HG03045 (cell line): ENCODE measurements around the gene DHCR24.

Source experiments
- ATAC-seq: cut with Tn5 transposase; IDR thresholded peaks from one replicate; pipeline ENCODE4 v1.9.1; 2021; ENCODE audit warnings: mild to moderate bottlenecking, moderate library complexity; ENCODE audit not compliant: unreplicated experiment

DHCR24 gene

DNA sequence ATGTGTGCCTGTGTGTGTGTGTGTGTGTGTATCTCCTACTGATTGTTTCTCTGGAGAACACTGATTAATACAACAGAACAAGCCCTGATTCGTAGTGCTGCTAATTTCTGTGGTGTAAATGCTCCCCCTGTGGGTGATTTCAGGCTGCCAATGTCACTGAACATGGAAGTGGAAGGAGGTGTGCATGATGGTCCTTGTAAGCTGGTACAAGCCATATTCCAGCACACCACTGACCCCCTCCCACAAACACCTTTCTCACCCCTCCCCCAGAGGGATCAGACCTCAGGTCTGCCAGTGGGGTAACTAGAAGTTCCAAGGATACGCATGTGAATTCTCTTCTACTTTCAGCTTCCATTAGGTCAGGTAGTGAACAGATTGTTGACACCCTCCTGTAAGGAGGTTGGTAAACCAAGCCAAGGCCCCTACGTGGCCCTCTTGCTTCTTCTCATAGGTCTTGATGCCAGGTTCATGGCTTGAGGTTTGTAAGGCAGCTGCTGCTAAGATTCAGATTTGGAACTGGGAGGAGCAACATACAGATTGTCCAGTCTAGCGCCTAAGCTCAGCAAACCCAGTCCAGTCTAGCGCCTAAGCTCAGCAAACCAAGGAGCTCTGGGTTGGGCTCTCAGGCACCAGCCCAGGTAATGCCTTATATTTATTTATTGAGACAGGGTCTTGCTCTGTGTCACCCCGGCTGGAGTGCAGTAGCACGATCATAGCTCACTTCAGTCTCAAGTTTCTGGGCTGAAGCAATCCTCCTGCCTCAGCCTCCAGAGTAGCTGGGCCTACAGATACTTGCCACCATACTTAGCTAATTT, 38.7 kb downstream of the DHCR24 start:
- ATAC-seq = no peak

DNA sequence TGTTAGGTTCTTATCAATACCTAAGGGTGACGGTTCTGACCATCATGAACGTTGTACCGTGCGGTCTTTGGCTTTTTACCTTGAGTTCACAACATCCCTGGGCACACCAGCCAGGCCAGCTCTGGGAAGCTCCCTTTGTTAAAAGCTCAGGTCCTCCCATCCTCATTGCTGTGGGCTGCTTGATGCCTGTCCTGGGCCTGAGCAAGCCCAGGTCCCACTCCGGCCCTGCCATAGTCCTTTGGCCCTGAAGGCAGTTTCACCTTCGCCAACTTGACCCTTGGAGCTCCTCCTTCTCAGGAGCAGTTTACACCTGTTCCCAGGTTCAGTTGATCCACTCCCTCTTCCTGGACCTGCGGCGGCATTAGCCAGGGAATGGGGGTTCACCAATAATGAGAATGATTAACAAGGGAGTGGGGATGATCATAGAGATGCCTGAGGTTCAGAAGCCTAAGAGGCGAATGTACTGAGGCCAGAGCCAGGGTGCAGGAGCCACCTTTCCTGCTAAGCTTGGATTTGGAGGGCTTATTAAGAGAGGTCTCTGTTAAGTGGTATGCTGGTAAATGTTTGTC, 40.2 kb downstream of the DHCR24 start:
- ATAC-seq = no peak

DNA sequence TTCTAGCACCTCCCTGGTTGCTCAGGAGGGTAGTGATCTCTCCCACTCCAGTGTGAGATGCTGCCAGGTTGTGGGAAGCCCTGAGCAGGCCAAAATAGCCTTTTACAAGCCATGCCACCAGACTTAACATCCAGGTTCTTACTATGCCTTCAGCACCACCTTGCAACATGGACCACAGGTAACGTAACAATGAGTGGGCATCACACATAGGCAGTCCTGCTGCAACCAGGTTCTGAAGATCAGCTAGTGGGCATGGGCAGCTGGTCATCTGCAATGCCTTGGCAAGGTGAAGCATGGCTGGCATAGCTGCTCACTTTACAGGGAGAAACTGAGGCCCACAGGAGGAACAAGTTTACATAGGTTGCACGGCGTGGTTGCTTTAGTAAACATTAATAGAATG, 40.7 kb downstream of the DHCR24 start:
- ATAC-seq = no peak

DNA sequence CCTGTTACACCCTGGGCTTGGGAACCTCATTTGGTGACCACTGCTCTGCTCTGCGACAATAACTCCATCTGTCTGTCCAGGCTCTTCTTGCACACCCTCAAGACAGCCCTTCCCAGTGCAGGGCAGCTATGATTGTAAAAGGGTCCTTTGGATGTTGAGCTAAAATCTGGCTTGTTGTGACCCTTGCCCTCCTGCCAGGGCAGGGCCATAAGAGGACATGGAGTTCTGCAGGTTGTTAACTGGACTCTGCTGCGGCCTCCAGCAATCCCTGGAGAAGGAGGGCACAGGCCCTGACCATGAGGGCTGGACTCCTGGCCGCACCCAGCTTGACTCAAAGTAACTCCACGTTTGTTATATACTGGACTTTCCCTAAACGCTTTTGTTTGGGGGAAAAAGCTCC, 41.2 kb downstream of the DHCR24 start:
- no peak for ATAC-seq

DNA sequence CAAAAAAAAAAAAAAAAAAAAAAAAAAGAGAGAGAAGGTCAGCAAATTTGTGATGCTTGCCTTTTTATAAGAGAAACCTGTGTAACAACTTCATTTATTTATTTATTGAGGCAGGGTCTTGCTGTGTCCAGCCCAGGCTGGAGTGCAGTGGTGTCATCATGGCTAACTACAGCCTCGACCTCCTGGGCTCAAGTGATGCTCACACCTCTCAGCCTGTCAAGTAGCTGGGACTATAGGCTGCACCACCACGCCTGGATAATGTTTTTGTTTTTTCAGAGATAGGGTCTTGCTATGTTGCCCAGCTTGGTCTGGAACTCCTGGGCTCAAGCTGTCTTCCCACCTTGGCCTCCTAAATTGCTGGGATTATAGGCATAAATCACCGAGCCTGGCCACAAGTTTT, 42.4 kb downstream of the DHCR24 start:
- ATAC-seq = no peak

DNA sequence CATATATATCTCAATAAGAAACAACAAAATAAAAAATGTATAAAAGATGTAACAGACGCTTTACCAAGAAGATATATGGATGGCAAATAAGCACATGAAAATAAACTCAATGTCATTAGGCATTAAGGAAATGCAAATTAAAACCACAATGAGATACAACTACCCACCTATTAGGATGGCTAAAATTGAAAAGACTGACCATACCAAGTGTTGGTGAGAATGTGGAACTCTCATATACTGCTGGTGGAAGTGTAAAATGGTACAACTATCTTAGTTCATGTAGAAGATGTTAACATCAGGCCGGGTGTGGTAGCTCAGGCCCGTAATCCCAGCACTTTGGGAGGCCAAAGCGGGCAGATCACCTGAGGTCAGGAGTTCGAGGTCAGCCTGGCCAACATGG, 43.5 kb downstream of the DHCR24 start:
- no peak for ATAC-seq

DNA sequence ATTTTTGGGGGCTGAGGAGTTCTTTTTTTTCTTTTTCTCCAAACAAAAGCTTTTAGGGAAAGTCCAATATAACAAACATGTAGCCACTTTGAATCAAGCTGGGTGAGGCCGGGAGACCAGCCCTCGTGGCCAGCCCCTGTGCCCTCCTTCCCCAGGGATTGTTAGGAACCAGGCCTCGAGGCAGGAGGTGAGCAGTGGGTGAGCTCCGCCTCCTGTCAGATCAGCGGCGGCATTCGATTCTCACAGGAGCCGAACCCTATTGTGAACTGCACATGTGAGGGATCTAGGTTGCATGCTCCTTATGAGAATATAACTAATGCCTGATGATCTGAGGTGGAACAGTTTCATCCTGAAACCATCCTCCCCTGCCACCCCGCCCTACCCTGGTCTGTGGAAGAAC, 44.0 kb downstream of the DHCR24 start:
- no peak for ATAC-seq

DNA sequence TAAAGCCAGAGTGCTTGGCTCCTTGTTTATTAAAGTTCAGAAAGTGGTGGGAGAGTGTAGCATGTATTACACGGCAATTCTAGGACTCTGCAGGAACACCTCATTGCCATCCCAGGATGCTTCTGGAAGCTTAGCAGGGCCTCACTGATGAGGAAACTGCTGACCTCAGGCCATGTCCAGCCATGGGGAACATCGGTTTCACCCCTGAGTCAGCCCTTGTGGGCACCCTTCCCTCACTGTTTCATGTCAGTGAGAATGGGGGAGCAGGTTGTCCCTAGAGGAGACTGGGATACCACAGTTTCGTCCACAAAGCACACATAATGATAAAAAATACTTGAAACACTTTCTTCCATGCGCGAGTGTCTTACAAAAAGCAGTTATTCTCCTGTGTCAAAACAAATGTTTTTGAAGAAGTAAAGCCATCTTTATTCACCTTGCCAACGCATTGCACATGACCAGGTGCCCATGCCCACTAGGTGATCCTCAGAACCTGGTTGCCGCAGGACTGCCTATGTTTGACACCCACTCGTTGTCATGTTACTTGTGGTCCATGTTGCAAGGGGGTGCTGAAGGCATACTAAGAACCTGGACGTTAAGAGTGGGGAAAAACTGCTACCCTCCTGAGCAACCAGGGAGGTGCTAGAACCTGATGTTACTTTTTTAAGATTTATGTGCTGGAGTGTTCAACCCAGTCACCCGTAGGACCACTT, 44.6 kb downstream of the DHCR24 start:
- ATAC-seq = no peak

DNA sequence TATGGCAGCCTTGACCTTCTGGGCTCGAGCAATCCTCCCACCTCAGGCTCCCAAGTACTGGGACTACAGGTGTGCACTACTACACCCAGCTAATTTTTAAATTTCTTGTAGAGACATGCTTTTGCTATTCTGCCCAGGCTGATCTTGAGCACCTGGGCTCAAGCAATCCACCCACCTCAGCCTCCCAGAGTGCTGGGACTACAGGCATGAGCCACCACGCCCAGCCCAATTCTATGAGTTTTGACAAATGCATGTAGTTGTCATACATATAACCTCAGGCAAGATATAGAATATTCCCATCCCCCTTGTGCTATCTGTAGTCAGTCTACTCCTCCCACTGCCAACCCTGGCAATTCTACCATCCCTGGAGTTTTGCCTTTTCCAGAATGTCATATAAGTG, 47.2 kb downstream of the DHCR24 start:
- no peak for ATAC-seq

DNA sequence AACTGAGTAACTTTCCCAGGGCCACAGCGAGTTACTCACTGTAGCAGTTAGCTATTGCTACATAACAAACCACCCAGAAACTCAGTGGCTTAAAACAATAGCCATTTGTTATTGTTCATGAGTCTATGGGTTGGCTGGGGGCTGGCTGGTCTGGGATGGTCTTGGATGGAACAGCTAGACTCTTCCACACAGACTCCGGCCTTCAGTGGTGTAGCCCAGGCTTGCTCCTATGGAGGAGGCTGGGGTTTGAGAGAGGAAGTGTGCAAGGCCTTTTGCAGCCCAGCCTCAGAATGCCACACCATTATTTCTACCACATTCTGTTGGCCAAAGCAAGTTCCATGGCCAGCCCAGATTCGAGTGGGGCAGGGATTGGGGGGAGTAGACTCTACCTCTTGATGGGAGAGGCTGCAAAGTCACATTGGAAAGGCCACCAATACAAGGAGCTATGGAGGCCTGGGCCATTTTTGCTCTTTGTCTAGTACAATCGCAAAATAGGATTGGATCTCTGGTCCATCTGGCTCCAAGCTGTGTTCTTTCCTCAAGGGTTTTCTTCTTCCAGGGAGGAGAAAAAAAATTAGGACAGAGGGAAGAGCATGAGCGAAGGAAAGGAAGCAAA, 48.3 kb downstream of the DHCR24 start:
- ATAC-seq = no peak

DNA sequence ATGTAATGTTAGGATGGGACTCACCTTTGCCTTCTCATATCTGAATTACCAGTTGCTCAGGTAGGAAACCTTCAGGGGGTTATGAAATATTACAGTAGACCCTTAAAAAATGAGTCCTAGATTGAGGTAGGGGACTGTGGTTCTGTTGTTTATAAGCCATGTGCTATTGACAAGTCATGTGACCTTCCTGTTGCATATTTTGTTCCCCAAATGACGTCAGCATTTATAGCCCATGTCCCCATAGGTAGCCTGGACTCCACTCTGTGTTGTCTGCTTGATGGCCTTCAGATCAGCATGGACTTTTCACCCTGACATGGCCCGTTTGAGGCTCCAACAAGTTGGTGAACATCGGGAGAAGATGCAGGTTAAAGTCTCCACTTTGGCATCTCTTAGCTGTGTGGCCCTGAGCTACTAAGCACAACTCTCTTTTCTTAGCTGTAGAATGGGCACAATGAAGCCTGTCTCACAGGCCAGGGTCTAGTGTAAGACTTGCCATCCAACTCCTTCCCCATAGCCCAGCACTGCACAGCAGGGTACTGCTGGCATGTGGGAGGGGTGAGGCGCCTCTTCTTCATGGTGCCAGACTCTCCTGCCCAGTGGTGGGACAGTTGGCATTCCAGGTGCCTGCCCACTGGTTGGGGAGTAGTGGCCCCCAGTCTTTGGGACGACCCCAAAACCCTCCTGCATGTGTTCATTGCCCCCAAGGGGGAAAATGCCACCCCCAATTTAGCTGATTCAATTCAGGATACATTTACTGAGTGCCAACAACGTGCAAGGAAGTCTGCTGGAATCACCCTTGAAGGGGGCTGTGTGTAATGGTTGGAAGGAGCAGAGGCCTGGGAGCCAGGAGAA, 49.8 kb downstream of the DHCR24 start:
- no peak for ATAC-seq

DNA sequence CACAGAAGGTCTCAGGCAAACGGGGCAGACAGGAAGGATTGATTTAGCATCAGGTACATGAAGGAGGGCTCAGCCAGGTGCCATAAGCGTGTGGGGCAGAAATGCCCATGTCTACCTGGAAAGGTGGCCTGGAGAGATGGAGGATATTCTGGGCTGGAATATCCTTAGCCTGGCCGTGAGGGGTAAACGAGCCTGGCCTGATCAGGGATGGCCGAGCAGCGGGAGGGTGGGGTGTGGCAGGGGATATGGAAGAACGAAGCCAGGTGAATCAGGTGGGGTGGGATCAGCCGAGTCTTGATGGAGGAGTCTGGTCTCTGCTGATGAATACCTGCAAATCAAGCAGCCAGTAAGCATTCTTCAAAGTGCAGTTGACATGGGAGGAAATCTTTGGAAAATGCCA, 50.4 kb downstream of the DHCR24 start:
- ATAC-seq = no peak

DNA sequence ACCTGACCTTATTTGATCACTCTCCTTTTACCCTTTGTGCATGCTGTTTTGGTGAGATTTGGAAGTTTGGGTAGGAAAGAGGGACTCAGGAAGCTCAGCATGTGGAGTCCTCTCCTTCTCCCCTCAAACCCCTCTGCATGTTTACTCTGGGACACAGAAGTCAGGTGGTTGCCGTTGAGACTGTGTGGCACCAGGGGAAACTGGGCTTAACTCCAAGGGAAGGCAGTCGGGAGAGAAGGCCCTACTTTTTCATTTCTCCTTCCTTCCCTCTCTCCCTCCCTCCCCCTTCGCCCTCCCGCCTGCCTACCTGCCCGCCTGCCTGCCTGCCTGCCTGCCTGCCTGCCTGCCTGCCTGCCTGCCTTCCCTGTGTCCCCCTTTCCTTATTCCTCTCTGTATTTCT, 51.0 kb downstream of the DHCR24 start:
- no peak for ATAC-seq

DNA sequence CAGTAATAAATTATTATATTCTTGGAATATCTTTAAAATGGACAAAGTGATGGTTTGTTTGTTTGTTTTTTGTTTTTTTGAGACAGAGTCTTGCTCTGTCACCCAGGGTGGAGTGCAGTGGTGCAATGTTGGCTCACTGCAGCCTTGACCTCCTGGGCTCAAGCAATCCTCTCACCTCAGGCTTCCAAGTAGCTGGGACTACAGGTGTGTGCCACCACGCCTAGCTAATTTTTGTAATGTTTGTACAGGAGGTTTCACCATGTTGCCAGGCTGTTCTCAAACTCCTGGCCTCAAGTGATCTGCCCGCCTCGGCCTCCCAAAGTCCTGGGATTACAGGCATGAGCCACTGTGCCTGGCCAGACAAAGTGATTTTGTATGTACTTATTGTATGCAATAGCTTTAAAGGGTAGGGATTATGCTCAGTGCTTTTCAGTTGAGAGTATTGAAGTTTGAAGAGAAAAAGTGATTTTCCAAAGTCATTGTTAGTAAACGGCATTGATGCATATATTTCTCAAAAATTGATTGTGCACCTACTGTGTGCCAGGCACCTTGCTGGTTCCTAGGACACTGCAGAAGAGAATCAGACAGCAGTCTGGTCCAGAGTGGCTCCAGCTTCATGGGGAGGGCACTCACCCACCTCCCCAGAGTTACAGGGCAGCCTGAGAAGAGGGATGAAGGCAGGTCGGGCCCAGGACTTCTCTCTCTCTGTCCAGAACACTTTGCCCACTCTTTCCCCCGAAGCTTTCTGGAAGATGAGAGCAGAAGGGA, 51.7 kb downstream of the DHCR24 start:
- ATAC-seq = no peak

DNA sequence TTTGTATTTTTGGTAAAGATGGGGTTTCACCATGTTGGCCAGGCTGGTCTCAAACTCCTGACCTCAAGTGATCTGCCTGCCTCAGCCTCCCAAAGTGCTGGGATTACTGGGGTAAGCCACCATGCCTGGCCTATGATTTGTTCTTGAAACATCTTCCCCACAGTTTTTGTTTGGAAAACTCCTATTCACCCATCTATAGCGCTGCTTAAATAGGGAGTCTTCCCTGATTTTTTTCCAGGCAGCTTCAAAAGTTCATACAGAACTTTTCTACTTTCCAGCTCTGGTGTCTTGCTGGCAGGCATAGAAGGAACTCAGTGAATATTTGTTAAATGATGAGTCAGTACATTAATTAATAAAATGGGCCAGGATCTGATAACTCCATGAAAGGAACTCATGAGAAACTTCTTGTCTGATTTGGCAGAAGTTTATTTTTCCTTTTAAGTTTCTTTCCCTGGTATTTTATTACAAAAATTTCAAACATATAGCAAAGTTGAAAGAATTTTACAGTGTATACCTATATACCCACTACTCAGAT, 52.9 kb downstream of the DHCR24 start:
- no peak for ATAC-seq

DNA sequence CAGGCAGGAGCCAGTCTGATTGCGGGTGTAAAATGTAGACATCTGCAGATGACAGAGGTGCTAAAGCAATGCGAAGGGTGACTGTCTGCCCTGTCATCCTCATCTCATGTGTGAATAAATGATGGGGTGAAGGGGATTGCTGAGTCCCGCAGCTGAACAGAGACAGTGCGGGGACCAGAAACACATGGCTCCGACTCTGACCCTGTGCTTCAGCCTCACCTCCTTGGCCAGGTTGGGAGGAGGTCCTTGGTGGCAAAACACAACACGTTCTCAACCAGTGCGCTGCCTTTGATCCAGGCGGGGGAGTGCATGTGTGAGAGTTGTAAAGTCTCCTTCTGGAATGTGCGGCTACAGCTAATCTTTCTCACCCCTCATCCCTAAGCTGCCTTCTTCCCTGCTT, 53.9 kb downstream of the DHCR24 start:
- no peak for ATAC-seq

DNA sequence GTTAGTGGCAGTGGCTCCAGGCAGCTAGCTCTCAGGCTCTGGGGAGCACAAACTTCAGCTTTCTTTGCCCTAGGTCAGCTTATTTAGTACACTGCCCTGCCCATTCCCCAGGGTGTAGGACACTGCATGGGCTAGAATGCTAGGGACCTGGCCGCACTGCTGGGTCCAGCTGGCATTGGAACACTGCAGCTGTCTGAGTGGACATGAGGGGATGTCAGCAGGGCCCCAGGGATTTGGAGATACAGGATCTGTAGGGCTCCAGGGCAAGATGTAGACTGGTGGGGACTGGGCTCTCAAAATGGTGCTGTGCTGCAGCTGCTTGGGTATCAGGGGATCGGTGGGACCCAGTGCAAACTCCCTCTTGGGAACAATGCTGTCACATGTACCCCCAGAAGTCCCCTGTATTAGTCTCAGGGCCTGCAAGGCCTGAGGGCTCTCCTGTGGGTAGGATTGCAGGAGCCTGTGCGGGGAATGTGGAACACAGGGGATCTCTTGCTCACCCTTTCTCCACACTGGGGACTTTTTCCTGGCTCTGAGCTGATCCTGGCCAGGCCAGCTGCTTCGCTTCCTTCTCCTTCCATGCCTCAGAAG, 60.7 kb downstream of the DHCR24 start:
- ATAC-seq = no peak

DNA sequence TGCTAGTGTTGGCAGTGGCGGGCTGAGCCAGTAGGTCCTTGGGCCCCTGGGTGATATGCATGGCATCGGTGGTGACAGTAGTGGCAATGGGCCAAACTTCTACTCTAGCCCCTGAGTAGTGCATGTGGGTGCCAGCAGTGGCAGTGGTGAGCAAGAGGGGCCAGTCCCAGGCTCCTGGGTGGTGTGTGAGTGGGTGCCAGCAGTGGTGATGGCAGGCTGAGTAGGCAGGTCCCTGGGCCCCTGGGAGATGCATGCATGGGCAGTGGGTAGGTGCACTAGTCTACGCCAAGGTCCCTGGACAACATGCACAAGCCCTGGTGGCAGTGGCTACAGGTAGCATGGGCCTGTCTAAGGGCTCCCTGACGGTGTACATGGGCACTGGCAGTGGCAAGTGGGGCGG, 61.3 kb downstream of the DHCR24 start:
- no peak for ATAC-seq

DNA sequence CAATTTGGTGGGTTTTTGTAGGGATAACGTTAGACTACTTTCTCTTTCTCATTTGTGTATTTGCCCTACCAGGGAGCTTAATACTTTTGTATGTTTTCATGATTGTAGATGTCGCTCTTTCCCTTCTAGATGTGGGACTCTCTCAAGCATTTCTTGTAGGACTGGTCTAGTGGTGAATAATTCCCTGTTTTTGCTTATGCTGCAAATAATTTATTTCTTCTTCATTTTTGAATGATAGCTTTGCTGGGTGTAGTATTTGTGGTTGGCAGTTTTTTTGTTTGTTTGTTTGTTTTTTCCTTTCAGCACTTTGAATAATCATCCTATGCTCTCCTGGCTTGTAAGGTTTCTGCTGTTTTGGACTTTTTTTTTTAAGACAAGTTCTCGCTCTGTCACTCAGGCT, 63.3 kb downstream of the DHCR24 start:
- no peak for ATAC-seq

DNA sequence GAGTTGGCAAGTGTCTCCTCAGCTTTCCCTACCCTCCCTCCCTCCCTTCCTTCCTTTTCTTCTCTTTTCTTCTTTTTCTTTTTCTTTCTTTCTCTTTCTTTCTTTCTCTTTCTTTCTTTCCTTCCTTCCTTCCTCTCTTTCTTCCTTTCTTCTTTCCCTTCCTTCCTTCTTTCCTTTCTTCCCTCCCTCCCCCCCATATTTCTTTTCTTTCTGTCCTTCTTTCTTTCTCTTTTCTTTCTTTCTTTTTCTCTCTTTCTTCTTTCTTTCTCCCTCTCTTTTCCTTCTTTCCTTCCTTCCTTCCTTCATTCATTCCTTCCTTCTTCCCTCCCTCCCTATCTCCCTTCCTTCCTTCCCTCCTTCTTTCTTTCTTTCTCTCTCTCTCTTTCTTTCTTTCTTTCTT, 67.3 kb downstream of the DHCR24 start:
- ATAC-seq = no peak
